ENCODE results near the gene DDC.
"Not testable (repeated sequence)": the region's sequence is repeated elsewhere in the genome, so short reads cannot be mapped to it uniquely, and the experiment has no call there.

DDC gene

DNA sequence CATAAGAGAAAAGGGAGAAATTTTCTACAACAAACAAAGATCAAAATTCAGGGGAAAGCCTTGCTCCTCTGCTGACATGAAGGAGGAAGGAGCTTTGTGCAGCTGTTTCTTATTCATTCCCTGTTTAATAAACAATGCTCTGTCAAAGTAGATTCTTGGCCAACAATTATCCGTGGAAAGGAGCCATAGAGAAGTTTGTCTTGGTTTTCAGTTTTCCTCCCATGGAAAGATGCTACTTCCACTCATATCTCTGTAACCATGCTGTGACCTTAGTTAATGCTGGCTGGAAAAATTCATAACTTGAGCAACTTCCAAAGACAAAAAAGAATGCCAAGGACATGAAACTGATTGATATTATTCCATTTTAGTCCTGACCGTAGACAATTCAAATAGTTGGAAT, 8.1 kb downstream of the DDC start:
- Mint-ChIP-seq H3K27ac (no peak overlapping the region), H3K27me3 (peaks cover 55 to 83% of the 10 kb centered on the region in 2 donors), H3K4me1 (ENCODE audit: low read depth in 2 of 2) (no peaks in the 10 kb centered on the region), H3K36me3 (ENCODE audit: insufficient read depth) (no peaks in the 10 kb centered on the region), H3K4me3 (no peak overlapping the region), H3K9me3 (no peaks in the 10 kb centered on the region)
- ATAC-seq (replicated peaks) (no peak), DNase-seq (no peak)

DNA sequence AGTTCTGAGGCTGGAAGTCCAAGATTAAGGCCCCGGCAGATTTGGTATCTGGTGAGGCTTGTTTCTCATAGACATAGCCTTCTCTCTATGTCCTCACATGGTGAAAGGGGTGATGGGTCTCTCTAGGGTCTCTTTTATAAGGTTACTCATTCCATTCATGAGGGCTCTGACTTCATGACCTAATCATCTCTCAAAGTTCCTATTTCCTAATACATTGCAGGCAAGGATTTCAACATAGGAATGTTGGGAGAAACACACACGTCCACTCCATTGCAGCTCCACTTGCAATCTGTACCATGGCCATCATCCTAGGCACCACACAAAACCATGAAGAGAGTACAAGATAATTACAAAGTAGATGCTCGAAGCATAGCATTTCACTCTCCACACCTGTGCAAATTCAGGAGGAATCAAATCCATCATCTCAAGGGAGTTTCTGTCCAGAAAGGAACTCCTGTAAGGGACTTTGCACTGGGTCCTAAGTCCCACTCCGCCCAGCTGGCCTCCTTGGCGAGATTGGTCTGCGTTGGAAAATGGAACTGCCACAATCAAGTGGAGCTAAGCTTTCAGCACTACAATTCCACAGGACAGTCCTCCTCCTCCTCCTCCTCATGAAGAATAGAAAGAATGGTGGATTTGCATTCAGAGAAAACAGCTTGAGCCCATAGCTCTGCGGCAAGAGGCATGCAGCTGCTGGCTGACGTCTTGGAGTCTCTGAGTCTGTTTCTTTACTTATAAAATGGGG, 8.8 kb downstream of the DDC start:
- H3K27ac Mint-ChIP-seq, result no peak overlapping the region
- no peak overlapping the region for H3K4me3 Mint-ChIP-seq
- no peak for ATAC-seq (replicated peaks)
- no peaks in the 10 kb centered on the region for H3K36me3 Mint-ChIP-seq (ENCODE audit: insufficient read depth)
- no peaks in the 10 kb centered on the region for H3K9me3 Mint-ChIP-seq
- peaks cover 55 to 84% of the 10 kb centered on the region in 2 donors for H3K27me3 Mint-ChIP-seq
- no peaks in the 10 kb centered on the region for H3K4me1 Mint-ChIP-seq (ENCODE audit: low read depth in 2 of 2)
- no peak for DNase-seq

DNA sequence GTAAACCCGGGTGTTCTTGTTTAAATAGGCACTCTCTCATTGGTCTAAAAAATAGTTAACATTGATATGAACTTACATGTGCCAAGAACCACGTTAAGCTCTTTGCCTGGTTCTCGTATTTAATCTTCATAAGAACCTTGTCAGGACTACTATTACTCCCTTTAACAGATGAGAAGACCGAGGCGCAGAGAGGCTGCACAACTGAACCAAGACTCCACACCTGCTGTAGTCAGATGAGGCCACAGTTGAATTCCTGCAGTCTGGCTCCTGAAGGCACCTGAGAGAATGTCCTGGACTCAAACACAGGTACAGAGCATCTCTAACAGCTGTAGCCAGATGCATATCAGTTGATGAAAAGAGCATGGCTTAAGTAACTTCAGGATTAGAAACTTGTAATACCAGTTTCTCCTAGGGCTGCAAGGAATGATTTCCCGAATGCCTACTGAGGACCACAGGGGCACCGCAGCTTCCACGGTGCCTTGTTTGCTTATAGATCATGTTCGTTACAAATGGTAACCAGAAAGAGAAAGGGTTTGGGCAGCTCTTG, 9.5 kb downstream of the DDC start:
- H3K27ac Mint-ChIP-seq, result no peak overlapping the region
- no peaks in the 10 kb centered on the region for H3K9me3 Mint-ChIP-seq
- peaks cover 55 to 80% of the 10 kb centered on the region in 2 donors for H3K27me3 Mint-ChIP-seq
- H3K4me1 Mint-ChIP-seq (ENCODE audit: low read depth in 2 of 2), result no peaks in the 10 kb centered on the region
- no peak for DNase-seq
- no peak for ATAC-seq (replicated peaks)
- no peaks in the 10 kb centered on the region for H3K36me3 Mint-ChIP-seq (ENCODE audit: insufficient read depth)
- no peak overlapping the region for H3K4me3 Mint-ChIP-seq

DNA sequence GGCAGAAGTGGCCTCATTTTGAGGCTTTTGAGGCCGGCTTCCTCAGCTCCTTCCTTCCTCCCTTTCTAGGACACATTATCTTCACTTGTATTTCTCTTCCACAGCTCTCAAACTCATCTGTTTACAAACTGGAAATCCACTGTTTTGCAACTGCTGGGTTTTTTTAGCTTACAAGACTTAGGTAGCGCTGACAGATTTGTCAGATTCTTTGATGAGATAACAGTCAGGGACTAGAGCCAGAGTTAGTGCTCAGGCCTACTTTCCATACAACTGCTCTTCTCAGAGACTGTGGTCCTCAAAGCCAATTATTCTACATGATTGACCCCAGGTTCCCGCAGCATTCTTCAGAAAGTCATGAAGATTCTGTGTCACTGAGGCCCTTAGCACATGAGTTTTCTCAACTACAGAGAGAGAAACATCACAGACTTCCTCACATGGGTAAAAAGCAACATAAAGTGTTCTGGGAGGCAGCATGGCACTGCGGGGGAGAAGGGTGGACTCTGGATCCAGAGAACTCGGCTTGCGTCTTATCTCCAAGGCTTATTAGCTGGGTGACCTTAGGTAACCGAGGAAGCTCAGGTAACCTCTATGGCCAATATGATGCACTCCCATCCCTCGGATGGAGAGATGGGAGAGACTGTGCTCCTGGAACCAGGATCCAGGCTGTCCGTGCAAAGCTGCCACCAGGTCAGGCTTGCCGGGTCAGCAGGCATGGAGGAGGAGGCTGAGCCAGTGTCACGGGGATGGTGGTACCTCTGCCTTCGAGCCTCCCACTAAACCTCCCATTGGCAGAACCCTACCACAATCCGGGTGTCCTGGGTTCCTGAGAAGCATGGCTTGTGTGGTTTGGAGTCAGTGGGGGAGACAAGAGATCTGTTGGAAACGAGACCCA, 10.5 kb downstream of the DDC start:
- Mint-ChIP-seq H3K4me1 (ENCODE audit: low read depth in 2 of 2) (no peaks in the 10 kb centered on the region), H3K27ac (no peak overlapping the region), H3K9me3 (no peaks in the 10 kb centered on the region), H3K27me3 (peaks cover 55 to 71% of the 10 kb centered on the region in 2 donors), H3K4me3 (no peak overlapping the region), H3K36me3 (ENCODE audit: insufficient read depth) (no peaks in the 10 kb centered on the region)
- DNase-seq (no peak), ATAC-seq (replicated peaks) (no peak)

DNA sequence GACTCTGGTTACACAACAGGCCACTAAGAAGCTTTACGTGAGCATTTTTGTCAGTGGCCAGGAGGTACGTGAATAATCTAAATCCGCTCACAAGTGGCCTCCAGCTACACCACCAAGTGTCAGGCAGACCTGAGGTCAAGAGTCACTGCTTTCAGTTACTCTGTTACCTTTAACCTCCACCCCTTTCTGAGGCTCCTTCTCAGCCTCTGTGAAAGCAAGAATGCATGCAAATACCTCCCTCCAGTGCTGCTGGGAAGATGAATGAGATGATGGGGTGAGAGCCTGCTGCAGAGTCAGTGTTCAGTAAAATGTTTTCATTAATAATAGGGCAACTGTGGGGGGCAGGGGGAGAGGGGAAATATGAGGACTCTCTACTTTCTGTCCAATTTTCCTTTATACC, 11.2 kb downstream of the DDC start:
- H3K9me3 Mint-ChIP-seq, result no peaks in the 10 kb centered on the region
- no peak for DNase-seq
- H3K27ac Mint-ChIP-seq, result no peak overlapping the region
- no peak overlapping the region for H3K4me3 Mint-ChIP-seq
- no peaks in the 10 kb centered on the region for H3K4me1 Mint-ChIP-seq (ENCODE audit: low read depth in 2 of 2)
- no peak for ATAC-seq (replicated peaks)
- H3K27me3 Mint-ChIP-seq, result peaks cover 50 to 65% of the 10 kb centered on the region in 2 donors
- H3K36me3 Mint-ChIP-seq (ENCODE audit: insufficient read depth), result no peaks in the 10 kb centered on the region

DNA sequence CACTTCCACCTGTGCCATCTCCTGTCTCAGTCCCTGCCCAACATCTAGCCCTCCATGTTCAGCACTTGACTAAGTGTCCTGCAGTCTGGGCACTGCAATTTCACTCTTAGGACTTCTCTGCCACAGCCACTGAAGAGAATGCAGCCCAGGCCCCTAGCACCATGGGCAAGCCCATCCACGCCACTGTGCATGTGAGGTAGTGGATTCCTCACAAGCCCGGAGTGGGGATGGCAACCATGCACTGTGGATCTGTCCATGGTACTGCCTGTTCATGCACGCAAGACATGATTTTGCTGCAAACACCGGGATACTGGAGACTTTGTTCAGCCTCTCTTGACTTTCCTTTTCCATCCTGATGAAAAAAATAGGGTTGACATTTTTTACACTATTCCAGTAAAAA, 12.3 kb downstream of the DDC start:
- H3K27me3 Mint-ChIP-seq, result peaks cover 48 to 62% of the 10 kb centered on the region in 2 donors
- no peak for DNase-seq
- H3K27ac Mint-ChIP-seq, result no peak overlapping the region

DNA sequence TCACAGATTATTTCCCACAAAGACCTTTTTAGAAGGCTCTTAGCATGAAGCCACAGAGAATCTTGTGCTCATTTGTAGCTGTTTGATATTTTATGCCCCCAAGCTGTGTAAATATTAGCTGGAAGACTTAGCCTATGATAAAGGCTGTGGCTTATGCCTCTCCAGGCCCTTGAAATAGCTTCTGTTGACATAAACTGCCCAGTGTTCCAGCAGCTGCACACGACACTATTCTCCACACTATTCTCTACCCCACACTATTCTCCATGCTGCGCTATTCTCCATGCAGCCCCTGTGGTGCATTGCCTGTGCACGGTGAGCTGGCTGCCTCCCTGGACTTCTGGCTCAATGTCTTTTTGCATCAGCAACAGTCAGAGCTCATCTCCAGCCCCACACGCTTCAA, 13.1 kb downstream of the DDC start:
- no peak for DNase-seq
- Mint-ChIP-seq H3K9me3 (no peaks in the 10 kb centered on the region), H3K36me3 (ENCODE audit: insufficient read depth) (no peaks in the 10 kb centered on the region), H3K27ac (no peak overlapping the region), H3K4me1 (ENCODE audit: low read depth in 2 of 2) (no peaks in the 10 kb centered on the region), H3K4me3 (no peak overlapping the region), H3K27me3 (peaks cover 46 to 56% of the 10 kb centered on the region in 2 donors)
- ATAC-seq (replicated peaks), result no peak

More for the DNA sequence above, 12.3 kb downstream of the DDC start:
- no peak for ATAC-seq (replicated peaks)
- no peaks in the 10 kb centered on the region for H3K9me3 Mint-ChIP-seq
- no peak overlapping the region for H3K4me3 Mint-ChIP-seq
- no peaks in the 10 kb centered on the region for H3K4me1 Mint-ChIP-seq (ENCODE audit: low read depth in 2 of 2)
- no peaks in the 10 kb centered on the region for H3K36me3 Mint-ChIP-seq (ENCODE audit: insufficient read depth)

DNA sequence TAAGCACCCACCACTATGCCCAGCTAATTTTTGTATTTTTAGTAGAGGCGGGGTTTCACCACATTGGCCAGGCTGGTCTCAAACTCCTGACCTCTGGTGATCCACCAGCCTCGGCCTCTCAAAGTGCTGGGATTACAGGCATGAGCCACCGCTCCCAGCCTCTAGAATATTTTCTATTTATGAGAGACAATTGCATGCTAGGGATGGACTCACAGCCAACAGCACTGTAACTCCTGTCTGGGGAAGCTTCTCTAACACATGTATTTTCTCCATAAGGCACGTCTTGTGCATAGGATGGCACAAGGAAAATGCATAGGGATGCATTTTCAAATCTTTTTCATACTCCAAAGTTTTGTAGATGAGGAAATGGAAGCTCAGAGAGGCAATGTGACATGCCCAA, 19.6 kb downstream of the DDC start:
- H3K4me1 Mint-ChIP-seq (ENCODE audit: low read depth in 2 of 2); ATAC-seq (replicated peaks); H3K4me3 Mint-ChIP-seq; H3K27ac Mint-ChIP-seq; H3K9me3 Mint-ChIP-seq; DNase-seq; H3K36me3 Mint-ChIP-seq (ENCODE audit: insufficient read depth): not testable (repeated sequence)
- H3K27me3 Mint-ChIP-seq, result peaks cover 16 to 22% of the 10 kb centered on the region in 2 donors

DNA sequence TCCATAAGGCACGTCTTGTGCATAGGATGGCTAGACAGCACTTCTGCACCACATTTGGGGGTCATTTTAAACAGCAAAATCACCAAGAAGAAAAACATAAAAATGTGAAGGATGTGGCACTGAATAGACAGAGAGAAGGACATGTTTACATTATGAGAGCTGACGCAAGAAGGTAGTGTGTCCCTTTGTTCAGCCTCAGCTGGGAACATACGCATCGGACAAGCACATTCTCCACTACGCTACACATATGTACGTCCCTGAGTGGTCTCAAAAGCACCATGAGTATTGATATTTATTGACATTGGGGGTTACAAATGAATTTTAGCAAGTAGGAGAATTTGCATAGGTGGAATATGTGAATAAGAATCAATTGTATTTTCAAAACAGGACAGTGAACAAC, 20.2 kb downstream of the DDC start:
- no peak overlapping the region for H3K4me3 Mint-ChIP-seq
- H3K9me3 Mint-ChIP-seq, result no peaks in the 10 kb centered on the region
- peaks cover 22% of the 10 kb centered on the region in 2 donors for H3K27me3 Mint-ChIP-seq
- DNase-seq (no peak), ATAC-seq (replicated peaks) (no peak)
- no peaks in the 10 kb centered on the region for H3K36me3 Mint-ChIP-seq (ENCODE audit: insufficient read depth)
- no peaks in the 10 kb centered on the region for H3K4me1 Mint-ChIP-seq (ENCODE audit: low read depth in 2 of 2)
- H3K27ac Mint-ChIP-seq, result no peak overlapping the region

DNA sequence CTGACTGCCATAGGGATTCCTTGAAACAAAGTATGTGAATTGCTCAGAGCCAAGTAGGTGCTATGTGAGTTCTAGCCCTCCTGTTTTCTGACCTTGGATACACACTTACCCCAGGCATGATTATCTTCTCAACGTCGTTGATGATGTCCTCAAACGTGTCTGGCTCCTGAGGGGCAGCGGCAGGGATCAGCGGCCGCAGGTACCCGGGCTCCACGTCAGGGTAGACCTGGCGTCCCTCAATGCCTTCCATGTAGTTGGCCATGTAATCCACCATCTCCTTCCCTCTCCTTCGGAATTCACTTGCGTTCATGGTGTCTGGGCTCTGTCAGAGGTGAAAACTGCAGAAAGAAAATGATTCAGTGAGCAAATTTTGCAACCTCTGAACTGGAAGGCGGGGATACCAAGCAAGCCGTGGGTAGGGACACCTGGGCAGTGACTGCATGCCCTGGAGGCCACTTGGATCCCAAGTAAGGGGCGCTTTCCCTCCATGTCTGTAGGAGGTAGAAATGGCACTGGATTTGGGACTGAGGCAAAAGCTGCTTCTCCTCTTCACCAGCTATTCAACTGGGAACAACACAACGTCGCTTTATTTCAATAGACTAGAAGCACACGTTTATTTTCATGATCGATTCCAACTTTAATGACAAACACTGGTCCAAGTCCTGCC, 21.3 kb downstream of the DDC start:
- ATAC-seq (replicated peaks), result no peak

DNA sequence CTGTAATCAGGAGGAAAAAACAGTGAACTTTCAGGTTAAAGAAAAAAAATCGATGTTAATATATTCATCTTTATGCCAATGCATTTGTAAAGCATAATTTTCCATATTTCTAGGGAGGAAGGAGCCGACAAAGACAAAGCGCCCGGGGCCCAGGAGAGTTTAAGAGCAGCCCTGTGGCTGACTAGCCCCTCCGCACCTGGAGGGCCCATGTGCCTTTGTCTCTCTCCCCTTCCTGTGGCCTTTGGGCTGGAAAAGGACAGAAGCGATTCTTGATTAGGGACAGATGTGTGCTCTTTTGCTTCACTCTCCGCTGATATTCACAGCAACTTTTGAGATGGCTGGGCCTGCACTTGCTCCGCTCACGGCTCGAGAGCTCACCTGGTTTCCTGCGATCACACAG, 23.1 kb downstream of the DDC start:
- H3K27me3 Mint-ChIP-seq, result peaks cover 13 to 22% of the 10 kb centered on the region in 2 donors
- no peak for ATAC-seq (replicated peaks)
- no peaks in the 10 kb centered on the region for H3K9me3 Mint-ChIP-seq
- no peak overlapping the region for H3K27ac Mint-ChIP-seq
- no peaks in the 10 kb centered on the region for H3K36me3 Mint-ChIP-seq (ENCODE audit: insufficient read depth)
- DNase-seq, result no peak
- no peak overlapping the region for H3K4me3 Mint-ChIP-seq
- H3K4me1 Mint-ChIP-seq (ENCODE audit: low read depth in 2 of 2), result no peaks in the 10 kb centered on the region

More for the DNA sequence above, 21.3 kb downstream of the DDC start:
- H3K27me3 Mint-ChIP-seq, result peaks cover 22% of the 10 kb centered on the region in 2 donors
- H3K4me3 Mint-ChIP-seq, result no peak overlapping the region
- H3K9me3 Mint-ChIP-seq, result no peaks in the 10 kb centered on the region
- no peaks in the 10 kb centered on the region for H3K4me1 Mint-ChIP-seq (ENCODE audit: low read depth in 2 of 2)
- no peaks in the 10 kb centered on the region for H3K36me3 Mint-ChIP-seq (ENCODE audit: insufficient read depth)
- no peak for DNase-seq
- no peak overlapping the region for H3K27ac Mint-ChIP-seq

DNA sequence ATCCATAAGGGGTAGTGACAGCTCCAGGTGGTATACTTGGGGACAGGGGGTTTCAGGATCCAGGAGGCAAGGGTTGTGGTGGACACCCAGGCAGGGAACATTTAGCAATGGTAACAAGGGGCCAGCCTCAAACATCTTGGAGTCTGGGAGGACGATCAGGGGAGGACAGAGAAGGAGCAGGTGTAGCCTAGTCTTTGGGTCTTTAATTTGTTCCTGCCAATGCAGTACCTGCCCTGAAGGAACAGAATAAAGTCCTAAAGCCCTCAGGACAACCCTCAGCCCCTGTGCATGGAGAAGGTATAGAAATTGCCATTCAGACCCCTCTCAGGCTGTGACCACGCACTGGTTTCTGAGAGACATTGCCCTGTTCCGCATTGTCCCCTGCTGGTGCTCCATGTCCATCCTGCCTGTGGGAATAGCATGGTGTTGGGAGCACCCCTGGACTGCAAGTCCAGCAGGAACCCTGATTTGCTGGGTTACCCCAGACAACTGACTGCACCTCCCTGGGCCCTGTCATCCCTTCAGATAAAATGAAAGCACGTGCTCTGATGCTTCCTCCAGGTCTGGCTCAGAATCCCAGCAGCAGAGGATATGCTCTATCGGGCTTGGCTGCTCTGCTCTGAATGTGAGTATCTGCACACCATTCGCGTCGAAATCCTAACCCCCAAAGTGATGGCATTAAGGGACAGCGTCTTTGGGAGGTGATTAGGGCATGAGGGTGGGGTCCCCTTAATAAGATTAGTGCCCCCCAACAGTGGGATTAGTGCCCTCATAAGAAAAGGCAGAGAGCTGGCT, 24.2 kb downstream of the DDC start:
- Mint-ChIP-seq H3K4me1 (ENCODE audit: low read depth in 2 of 2) (no peaks in the 10 kb centered on the region), H3K27me3 (peaks cover 13 to 22% of the 10 kb centered on the region in 2 donors), H3K4me3 (no peak overlapping the region), H3K9me3 (no peaks in the 10 kb centered on the region), H3K27ac (no peak overlapping the region), H3K36me3 (ENCODE audit: insufficient read depth) (no peaks in the 10 kb centered on the region)
- no peak for DNase-seq
- no peak for ATAC-seq (replicated peaks)

DNA sequence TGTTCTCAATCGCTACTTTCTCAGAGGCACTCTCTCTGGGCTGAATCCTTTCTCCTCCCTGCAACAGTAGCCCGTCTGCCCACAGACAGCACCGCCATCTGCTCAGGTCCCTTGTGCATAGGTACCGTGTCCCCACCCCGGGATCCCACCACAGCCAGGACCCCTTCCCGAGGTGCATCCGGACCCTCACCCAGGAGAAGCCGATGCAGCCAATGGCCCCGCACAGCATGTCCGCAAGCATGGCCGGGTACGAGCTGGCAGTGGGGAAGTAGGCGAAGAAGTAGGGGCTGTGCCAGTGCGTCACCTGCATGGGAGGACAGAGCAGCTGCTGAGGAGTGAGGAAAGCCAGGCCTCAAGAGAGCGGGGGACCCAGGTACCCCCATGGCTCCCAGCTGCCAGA, 25.5 kb downstream of the DDC start:
- DNase-seq, result no peak
- peaks cover 11 to 26% of the 10 kb centered on the region in 2 donors for H3K27me3 Mint-ChIP-seq
- no peaks in the 10 kb centered on the region for H3K36me3 Mint-ChIP-seq (ENCODE audit: insufficient read depth)
- no peak overlapping the region for H3K27ac Mint-ChIP-seq
- no peaks in the 10 kb centered on the region for H3K9me3 Mint-ChIP-seq
- H3K4me1 Mint-ChIP-seq (ENCODE audit: low read depth in 2 of 2), result no peaks in the 10 kb centered on the region
- H3K4me3 Mint-ChIP-seq, result no peak overlapping the region
- no peak for ATAC-seq (replicated peaks)

Data from effector memory CD8-positive, alpha-beta T cell (primary cell).